ENCODE measurements around the gene SLC4A11. TPM values are rescaled to one million over a fixed set of nuclear protein-coding genes. Genes with fewer than 3 reads are reported as not detected.
A peak's percentile ranks its signal among the peaks of the same experiment; 100 is the strongest.

The SLC4A11 gene
- total RNA-seq, result 1 to 10 TPM in 1 of 2 donors, under 1 TPM in 1; 0.14 to 1.1 TPM

- DNase-seq (ENCODE audit: low spot score in 2 of 2) (peak in 1 of 2 donors; percentile 49), ATAC-seq (peak; percentile 39 to 67)
- no peaks in the 10 kb centered on the region for H3K9me3 Mint-ChIP-seq
- no peak within 1 kb of the TSS for H3K27ac Mint-ChIP-seq
- peaks cover 0 to 7% of the 10 kb centered on the region in 2 donors for H3K36me3 Mint-ChIP-seq
Measured at GRCh38 chr20:3239026-3239866, at the start of gene SLC4A11. Gene SLC4A11, minus strand, starts transcription at chr20:3239190. Its CDS starts 53 bp downstream, at chr20:3239137.

GRCh38 chr20:3283222-3283820 lies 44.3 kb upstream of the SLC4A11 start:
- no peak for ATAC-seq
- H3K9me3 Mint-ChIP-seq, result no peaks in the 10 kb centered on the region
- no peaks in the 10 kb centered on the region for H3K36me3 Mint-ChIP-seq

GRCh38 chr20:3282271-3283221 lies 43.6 kb upstream of the SLC4A11 start:
- ATAC-seq (no peak), DNase-seq (ENCODE audit: low spot score in 2 of 2) (no peak)
- H3K36me3 Mint-ChIP-seq, result no peaks in the 10 kb centered on the region
- H3K9me3 Mint-ChIP-seq, result no peaks in the 10 kb centered on the region
- peak overlapping the region; percentile 33 to 89 for H3K27ac Mint-ChIP-seq

More at GRCh38 chr20:3283222-3283820, 44.3 kb upstream of the SLC4A11 start:
- H3K27ac Mint-ChIP-seq, result no peak overlapping the region
- no peak for DNase-seq (ENCODE audit: low spot score in 2 of 2)

DNA sequence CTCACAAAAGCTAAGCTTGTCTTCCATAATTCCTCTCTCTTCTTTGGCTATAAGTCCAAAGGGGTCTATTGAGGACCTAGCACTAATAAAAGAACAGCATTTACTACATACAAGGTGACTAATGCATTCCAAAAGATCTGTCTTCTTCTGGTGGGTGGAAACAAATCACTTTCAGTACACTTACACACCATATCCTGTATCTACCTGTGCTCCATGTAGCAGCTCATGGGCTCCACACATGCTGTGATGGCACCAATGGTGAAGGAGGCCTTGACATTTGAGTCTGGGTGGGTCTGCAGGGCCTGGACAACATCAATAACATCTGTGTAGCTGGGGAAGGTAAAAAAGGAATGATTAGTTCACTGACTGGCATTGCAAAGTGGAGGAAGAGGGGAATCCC lies 42.4 kb upstream of the SLC4A11 start:
- ATAC-seq, result peak in 1 of 2 donors; percentile 38
- no peak overlapping the region for H3K27ac Mint-ChIP-seq
- H3K36me3 Mint-ChIP-seq, result no peaks in the 10 kb centered on the region
- no peaks in the 10 kb centered on the region for H3K9me3 Mint-ChIP-seq
- DNase-seq (ENCODE audit: low spot score in 2 of 2), result no peak

DNA sequence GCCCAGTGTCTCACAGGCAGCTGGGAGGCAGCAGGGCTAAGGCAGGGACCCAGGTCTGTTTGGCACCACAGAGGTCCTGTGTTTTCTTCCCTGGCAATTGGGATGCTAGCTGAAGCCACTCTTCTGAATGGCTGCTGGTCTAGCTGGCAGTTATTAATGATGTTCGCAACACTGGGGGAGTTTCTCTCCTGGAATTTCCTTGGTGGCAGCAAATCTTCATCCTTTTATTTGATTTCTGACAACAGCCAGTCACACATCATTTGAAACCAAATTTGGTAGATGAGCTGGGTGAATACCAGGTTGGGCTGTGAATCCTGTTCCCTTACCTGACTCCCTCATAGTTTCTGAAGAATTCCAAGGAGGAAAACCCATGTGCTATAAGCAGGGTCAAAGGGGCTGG lies 40.8 kb upstream of the SLC4A11 start:
- DNase-seq (ENCODE audit: low spot score in 2 of 2), result no peak
- H3K36me3 Mint-ChIP-seq, result no peaks in the 10 kb centered on the region
- ATAC-seq, result no peak
- H3K9me3 Mint-ChIP-seq, result no peaks in the 10 kb centered on the region
- no peak overlapping the region for H3K27ac Mint-ChIP-seq

DNA sequence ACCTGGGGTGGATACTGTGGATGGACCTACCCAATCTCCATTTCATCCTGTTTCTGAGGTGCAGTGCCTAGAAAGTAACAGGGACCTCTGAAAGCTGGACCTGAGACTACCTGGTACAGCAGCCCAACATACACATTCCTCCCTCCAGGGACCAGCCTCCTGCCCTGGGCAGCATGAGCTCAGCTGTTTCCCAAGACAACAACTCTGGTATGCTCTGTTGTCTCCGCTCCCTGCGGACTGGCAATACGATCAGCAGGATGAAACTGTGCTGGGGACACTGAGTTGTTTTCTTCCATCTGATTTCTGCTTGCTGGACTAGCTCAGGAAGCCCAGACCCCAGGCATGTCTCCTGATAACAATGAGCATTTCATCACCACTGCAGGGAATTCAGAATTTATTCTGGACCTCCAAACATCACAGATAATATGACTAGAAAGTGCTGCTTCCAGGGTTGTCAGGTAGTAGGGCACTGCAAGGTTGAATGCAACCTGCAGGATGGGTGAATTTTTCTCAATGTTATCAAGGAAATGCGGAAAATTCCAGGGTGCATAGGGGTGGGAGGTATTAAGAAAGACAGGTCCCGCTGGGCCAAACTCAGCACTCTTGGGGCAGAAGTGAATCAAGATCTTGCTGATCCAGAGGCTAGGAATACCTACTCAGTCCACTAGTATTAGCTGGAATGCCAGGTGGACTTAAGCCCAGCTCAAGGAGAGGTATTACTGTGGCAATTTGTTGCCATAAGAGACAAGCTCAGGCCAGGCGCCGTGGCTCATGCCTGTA lies 38.9 kb upstream of the SLC4A11 start:
- no peak for ATAC-seq
- H3K9me3 Mint-ChIP-seq, result no peaks in the 10 kb centered on the region
- DNase-seq (ENCODE audit: low spot score in 2 of 2), result no peak
- no peaks in the 10 kb centered on the region for H3K36me3 Mint-ChIP-seq
- no peak overlapping the region for H3K27ac Mint-ChIP-seq

DNA sequence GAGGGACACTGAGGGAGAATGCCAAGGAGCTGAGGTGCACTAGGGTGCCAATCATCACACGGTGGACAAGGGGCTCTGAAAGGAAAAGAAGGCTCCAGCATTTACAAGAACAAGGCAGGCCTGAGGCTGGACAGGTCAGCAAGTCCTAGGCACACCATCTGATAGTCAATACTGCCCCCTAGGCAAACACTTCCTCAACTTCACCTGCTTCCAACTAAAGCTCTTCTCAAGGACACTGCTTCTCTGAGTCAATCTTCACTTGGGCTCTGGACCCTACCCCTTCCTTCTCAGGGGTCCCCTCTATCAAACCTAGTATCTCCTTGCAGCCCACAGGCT lies 37.7 kb upstream of the SLC4A11 start:
- Mint-ChIP-seq H3K9me3 (no peaks in the 10 kb centered on the region), H3K27ac (peak overlapping the region in 1 of 2 donors; percentile 39), H3K36me3 (no peaks in the 10 kb centered on the region)
- DNase-seq (ENCODE audit: low spot score in 2 of 2) (no peak), ATAC-seq (peak; percentile 38 to 63)

DNA sequence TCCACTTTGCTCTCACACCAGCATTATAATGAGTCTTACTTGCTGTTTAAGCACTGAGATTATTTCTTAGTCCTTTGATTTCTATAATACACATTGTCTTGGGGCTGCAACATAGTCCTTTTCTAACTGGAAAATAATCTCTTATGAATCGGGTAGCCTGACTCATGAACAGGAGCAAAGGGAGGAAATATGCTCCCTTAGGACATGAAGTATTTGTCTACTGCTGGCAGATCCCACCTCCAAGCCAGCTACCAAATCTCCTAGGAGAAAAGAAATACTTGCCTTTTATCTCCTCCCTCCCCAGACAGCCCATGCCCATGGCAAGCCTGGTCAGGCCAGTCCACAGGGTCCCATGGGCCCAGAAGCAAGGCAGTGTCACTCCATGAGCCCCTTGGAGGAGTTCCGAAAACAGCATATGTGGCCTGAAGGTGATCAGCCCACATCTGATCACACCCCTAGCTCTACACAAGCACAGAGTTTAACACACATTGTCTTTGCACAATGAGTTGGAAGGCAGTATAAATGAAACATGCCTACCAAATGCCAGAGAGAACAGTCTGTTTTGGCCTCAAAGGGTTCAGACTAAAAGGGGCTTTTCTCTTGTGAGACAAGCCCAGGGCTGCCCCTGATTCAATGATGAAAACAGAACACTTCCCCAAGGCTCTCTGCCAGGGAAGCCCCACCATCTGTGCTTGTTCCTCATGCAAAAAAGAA lies 37.1 kb upstream of the SLC4A11 start:
- no peaks in the 10 kb centered on the region for H3K36me3 Mint-ChIP-seq
- H3K27ac Mint-ChIP-seq, result no peak overlapping the region
- H3K9me3 Mint-ChIP-seq, result no peaks in the 10 kb centered on the region
- no peak for DNase-seq (ENCODE audit: low spot score in 2 of 2)
- ATAC-seq, result no peak

DNA sequence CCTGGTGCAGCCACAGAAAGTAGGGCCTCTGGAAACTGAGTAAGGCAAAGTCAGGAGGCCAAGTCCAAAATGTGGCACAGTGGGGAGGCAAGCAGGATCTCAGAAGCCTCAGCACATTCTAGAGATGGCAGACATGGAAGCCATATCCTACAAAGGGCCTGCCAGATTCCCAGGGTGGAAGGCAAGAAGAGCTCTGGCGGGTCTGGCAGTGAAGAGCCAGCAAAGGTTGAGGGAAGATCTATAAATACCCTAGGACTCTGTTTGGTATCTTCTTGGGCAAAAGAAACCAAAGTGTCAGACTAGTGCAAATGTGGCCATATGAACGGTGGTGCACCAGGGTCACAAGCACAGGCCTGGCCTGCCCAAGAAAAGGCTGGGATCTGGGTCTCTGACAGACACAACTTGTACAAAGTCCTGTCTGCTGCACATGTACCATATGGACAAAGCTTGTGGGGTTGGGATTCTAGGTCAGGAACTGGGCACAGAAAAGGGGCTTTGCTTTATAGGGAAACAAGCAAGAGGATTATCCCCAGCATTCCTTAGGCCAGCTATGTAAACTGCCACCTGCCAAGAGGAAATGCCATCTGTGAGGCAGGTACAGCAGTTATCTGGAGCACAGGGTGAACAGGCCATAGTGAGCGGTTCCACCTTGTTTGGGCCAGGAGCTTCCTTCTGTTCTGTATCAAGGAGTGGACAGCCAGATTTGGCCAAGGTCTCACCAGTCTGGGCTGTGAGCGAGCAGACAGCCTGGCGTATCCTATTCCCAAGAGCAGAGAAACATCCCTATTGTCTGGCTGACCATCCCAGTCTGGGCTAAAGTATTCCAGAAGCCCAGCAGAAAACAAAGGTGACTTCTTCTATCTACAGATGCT lies 36.3 kb upstream of the SLC4A11 start:
- no peaks in the 10 kb centered on the region for H3K36me3 Mint-ChIP-seq
- H3K27ac Mint-ChIP-seq, result no peak overlapping the region
- H3K9me3 Mint-ChIP-seq, result no peaks in the 10 kb centered on the region
- DNase-seq (ENCODE audit: low spot score in 2 of 2) (no peak), ATAC-seq (no peak)

DNA sequence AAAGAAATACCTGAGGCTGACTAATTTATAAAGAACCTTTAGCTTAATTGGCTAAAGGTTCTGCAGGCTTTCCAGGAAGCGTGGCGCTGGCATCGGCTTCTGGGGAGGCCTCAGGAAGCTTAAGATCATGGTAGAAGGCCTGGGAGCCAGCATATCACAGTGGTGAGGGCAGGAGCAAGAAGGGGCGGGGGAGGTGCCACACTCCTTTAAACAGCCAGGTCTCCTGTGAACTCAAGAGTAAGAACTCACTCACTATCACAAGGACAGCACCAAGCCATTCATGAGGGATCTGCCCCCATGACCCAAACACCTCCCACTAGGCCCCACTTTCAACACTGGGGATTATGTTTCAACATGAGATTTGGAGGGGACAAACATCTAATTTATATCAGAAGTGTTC lies 34.4 kb upstream of the SLC4A11 start:
- Mint-ChIP-seq H3K27ac (peak overlapping the region in 1 of 2 donors; percentile 34), H3K9me3 (no peaks in the 10 kb centered on the region), H3K36me3 (no peaks in the 10 kb centered on the region)
- no peak for ATAC-seq
- DNase-seq (ENCODE audit: low spot score in 2 of 2), result no peak

- DNase-seq (ENCODE audit: low spot score in 2 of 2) (no peak), ATAC-seq (no peak)
- Mint-ChIP-seq H3K36me3 (no peaks in the 10 kb centered on the region), H3K9me3 (no peaks in the 10 kb centered on the region), H3K27ac (no peak overlapping the region)
Measured at GRCh38 chr20:3270051-3270450, 31.1 kb upstream of the SLC4A11 start.

GRCh38 chr20:3262566-3262965 lies 23.6 kb upstream of the SLC4A11 start:
- no peak overlapping the region for H3K27ac Mint-ChIP-seq
- no peaks in the 10 kb centered on the region for H3K36me3 Mint-ChIP-seq
- H3K9me3 Mint-ChIP-seq, result no peaks in the 10 kb centered on the region
- no peak for ATAC-seq
- no peak for DNase-seq (ENCODE audit: low spot score in 2 of 2)

GRCh38 chr20:3258429-3258828 lies 19.4 kb upstream of the SLC4A11 start:
- DNase-seq (ENCODE audit: low spot score in 2 of 2) (no peak), ATAC-seq (no peak)
- Mint-ChIP-seq H3K9me3 (no peaks in the 10 kb centered on the region), H3K27ac (no peak overlapping the region), H3K36me3 (no peaks in the 10 kb centered on the region)

- Mint-ChIP-seq H3K9me3 (no peaks in the 10 kb centered on the region), H3K27ac (peak overlapping the region in 1 of 2 donors; percentile 11), H3K36me3 (no peaks in the 10 kb centered on the region)
- no peak for DNase-seq (ENCODE audit: low spot score in 2 of 2)
- ATAC-seq, result no peak
Measured at GRCh38 chr20:3255728-3256127, 16.7 kb upstream of the SLC4A11 start.

DNA sequence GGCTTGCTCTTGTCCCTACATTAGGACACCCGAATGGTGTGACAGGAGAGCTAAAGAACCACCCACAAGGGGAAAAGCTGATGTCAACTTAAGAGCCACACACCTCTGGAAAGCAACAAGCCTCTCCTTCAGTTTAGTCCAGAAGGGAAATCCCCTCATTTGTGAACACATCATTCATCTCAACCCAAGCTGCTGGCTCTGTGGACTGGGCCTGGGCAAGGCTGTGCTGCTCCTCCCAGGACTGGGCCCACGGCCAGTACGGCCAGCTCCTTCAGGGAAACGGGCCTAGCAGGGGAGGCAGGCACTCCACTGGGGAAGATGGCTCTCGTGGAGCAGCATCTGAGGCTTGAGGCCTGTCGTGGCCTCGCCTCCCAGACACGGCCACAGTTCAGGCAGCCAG lies 12.8 kb upstream of the SLC4A11 start:
- Mint-ChIP-seq H3K9me3 (no peaks in the 10 kb centered on the region), H3K36me3 (no peaks in the 10 kb centered on the region), H3K27ac (no peak overlapping the region)
- peak; percentile 50 to 87 for ATAC-seq
- no peak for DNase-seq (ENCODE audit: low spot score in 2 of 2)
